GM12874 (cell line): ENCODE data around the gene SPP1.

Experiments used
- CTCF ChIP-seq: IDR thresholded peaks from 2 replicates; pipeline ENCODE4 v1.5.1; 2011; ENCODE audit warnings: low read depth, mild to moderate bottlenecking, control low read depth, low read length, moderate library complexity; ENCODE audit not compliant: insufficient read depth

Gene SPP1

GRCh38 chr4:87995435-87995834 lies 19.9 kb downstream of the SPP1 start:
- no peak for TF ChIP-seq CTCF

DNA sequence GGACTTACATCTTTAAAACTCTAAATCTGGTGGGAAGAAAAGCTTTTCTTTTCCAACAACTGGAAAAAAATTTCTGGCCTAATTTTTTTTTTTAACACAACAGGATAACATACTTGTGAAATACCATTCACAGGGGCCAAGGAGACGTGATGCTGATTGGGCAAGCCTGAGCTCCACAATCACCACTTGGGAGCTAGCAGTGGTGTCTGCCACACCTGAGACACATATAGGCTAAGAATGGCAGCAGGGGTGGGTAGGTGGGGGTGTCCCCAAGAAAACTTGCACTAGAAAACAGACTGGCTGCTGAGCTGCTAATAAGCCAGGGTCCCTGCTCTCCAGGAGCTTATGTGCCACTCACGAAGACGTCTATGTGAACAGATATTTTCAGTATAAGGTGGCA lies 26.4 kb downstream of the SPP1 start:
- TF ChIP-seq CTCF, result no peak

- no peak for TF ChIP-seq CTCF
These were observed 27.3 kb downstream of the SPP1 start for GRCh38 chr4:88002786-88003185.

GRCh38 chr4:88003261-88003660 lies 27.7 kb downstream of the SPP1 start:
- TF ChIP-seq CTCF, result no peak

- no peak for TF ChIP-seq CTCF
These were observed 29.6 kb downstream of the SPP1 start for GRCh38 chr4:88005076-88005475.

GRCh38 chr4:88005946-88006345 lies 30.4 kb downstream of the SPP1 start:
- no peak for TF ChIP-seq CTCF

DNA sequence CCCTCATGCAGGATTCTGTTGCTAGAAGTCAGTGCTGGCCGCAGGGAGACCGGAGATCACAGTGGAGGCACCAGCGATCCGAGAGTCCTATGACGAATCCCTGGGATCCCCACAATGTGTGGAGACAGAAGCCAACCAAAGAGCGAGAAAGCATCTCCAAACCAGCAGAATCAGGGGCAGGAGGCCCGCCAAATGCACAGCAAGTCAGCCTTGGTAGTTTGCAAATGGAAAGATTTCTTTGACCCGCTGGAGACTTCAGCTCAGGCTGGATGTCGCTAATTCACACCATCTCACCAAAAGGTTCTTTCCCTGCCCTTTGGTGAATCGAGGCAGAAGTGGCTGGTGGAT lies 31.4 kb downstream of the SPP1 start:
- TF ChIP-seq CTCF, result no peak
